ENCODE results near the gene CKS1B. TPM values are rescaled to one million over a fixed set of nuclear protein-coding genes. Genes with fewer than 3 reads are reported as not detected.

The CKS1B gene
- total RNA-seq, 4 donors from 2014 or later = 34.9 to 72.8 (median 55.3) TPM

GRCh38 chr1:155001675-155002463 lies 27.4 kb downstream of the CKS1B start:
- H3K36me3 ChIP-seq = peaks cover 0 to 7% (median 0%) of the 10 kb centered on the region in 3 donors
- H3K4me1 ChIP-seq = peaks cover 43 to 61% (median 53%) of the 10 kb centered on the region in 3 donors
- no peaks in the 10 kb centered on the region for H3K9me3 ChIP-seq
- intact Hi-C loops (cut with DNase I) = no loop called here
- TF ChIP-seq, protein P1, sequence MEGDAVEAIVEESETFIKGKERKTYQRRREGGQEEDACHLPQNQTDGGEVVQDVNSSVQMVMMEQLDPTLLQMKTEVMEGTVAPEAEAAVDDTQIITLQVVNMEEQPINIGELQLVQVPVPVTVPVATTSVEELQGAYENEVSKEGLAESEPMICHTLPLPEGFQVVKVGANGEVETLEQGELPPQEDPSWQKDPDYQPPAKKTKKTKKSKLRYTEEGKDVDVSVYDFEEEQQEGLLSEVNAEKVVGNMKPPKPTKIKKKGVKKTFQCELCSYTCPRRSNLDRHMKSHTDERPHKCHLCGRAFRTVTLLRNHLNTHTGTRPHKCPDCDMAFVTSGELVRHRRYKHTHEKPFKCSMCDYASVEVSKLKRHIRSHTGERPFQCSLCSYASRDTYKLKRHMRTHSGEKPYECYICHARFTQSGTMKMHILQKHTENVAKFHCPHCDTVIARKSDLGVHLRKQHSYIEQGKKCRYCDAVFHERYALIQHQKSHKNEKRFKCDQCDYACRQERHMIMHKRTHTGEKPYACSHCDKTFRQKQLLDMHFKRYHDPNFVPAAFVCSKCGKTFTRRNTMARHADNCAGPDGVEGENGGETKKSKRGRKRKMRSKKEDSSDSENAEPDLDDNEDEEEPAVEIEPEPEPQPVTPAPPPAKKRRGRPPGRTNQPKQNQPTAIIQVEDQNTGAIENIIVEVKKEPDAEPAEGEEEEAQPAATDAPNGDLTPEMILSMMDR (IDR thresholded peaks at IDR 0.05) = peak in 3 of 6 experiments; percentile 14 to 28 (median 16)
- peak in 3 of 4 donors; percentile 3 to 85 (median 48) for TF ChIP-seq POLR2A (IDR thresholded peaks at IDR 0.05)
- peak overlapping the region; percentile 77 to 96 (median 86) for H3K4me3 ChIP-seq
- H3K27me3 ChIP-seq = no peaks in the 10 kb centered on the region
- 0 to 3% methylated on average over 4 to 6 of the region's 38 CpGs for WGBS, 2 donors
- peak overlapping the region; percentile 97 to 99 (median 98) for H3K27ac ChIP-seq
- peak; percentile 96 for DNase-seq

DNA sequence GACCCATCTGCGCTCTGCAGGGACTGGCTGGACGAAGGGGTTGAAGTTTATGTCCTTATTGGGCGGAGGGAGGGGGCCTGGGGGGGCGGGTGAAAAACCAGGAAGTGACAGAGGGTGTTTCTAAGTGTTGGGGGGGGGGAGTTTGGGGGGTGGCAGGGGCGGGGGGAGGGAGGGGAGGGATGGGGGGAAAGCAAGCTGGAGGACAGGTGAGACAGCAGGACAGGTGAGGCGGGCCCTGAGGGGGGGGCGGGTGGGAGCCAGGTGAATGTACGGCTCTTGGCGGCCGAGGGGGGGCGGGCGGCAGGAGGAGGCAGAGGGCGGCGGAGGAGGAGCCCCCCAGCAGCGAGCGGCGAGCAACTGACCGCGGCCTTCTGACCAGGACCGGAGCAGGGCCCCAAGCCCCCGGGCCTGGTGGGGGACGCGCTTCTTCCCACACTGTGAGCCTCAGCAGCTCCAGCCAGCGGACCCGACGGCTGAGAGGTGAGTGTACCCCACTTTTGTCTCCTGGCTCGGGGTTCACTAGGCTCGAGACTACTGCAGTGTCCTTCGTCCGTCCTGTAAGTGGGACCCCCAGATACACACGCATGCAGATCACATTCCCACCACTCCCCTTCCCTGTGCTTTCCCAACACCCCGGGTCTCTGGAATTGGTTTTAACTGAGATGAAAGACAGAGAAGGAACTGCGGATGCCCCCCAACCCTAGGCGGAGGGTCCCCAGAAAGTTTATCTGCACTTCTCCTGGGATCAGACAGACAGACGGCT lies 28.2 kb downstream of the CKS1B start, which contains the start of gene ZBTB7B:
TSS of gene ZBTB7B (plus strand) at position 339 of the 763 bp plus-strand sequence. CDS start 11,859 bp downstream, outside the sequence.
- DNase-seq = no peak
- WGBS, 2 donors = 0% methylated on average over 6 to 11 of the region's 35 CpGs
- Histone ChIP-seq H3K4me3 (peak within 1 kb of the TSS; percentile 77 to 96 (median 86)), H3K4me1 (peaks cover 51 to 69% (median 61%) of the 10 kb centered on the region in 3 donors), H3K27me3 (no peaks in the 10 kb centered on the region), H3K36me3 (peaks cover 0 to 7% (median 0%) of the 10 kb centered on the region in 3 donors), H3K27ac (peak within 1 kb of the TSS; percentile 97 to 99 (median 98)), H3K9me3 (no peaks in the 10 kb centered on the region)
- intact Hi-C loops (cut with DNase I) = no loop called here
- TF ChIP-seq, protein P1 (IDR thresholded peaks at IDR 0.05) = peak in 1 of 6 experiments; percentile 5
- peak in 1 of 4 donors; percentile 36 for TF ChIP-seq POLR2A (IDR thresholded peaks at IDR 0.05)

GRCh38 chr1:155003227-155003765 lies 28.8 kb downstream of the CKS1B start:
- H3K9me3 ChIP-seq = no peaks in the 10 kb centered on the region
- no peak for DNase-seq
- no peaks in the 10 kb centered on the region for H3K27me3 ChIP-seq
- intact Hi-C loops (cut with DNase I) = no loop called here
- peak overlapping the region; percentile 77 to 96 (median 86) for H3K4me3 ChIP-seq
- peaks cover 54 to 69% (median 61%) of the 10 kb centered on the region in 3 donors for H3K4me1 ChIP-seq
- TF ChIP-seq POLR2A (IDR thresholded peaks at IDR 0.05) = no peak
- TF ChIP-seq, protein P1 (IDR thresholded peaks at IDR 0.05) = no peak
- 0 to 1% methylated on average over 14 to 19 of the region's 37 CpGs for WGBS, 2 donors
- H3K36me3 ChIP-seq = peaks cover 0 to 7% (median 0%) of the 10 kb centered on the region in 3 donors
- H3K27ac ChIP-seq = peak overlapping the region; percentile 97 to 99 (median 98)

- WGBS, 2 donors = 5% methylated on average over 3 of the region's 34 CpGs; no CpG with 5 or more reads in 1 of the 2 donors
- no peak for DNase-seq
- H3K27ac ChIP-seq = peak overlapping the region; percentile 97 to 99 (median 98)
- intact Hi-C loops (cut with DNase I) = no loop called here
- H3K4me1 ChIP-seq = peaks cover 52 to 69% (median 57%) of the 10 kb centered on the region in 3 donors
- no peaks in the 10 kb centered on the region for H3K9me3 ChIP-seq
- peak overlapping the region; percentile 77 to 96 (median 86) for H3K4me3 ChIP-seq
- TF ChIP-seq, protein P1 (IDR thresholded peaks at IDR 0.05) = no peak
- peak in 1 of 4 donors; percentile 15 for TF ChIP-seq POLR2A (IDR thresholded peaks at IDR 0.05)
- H3K27me3 ChIP-seq = no peaks in the 10 kb centered on the region
- H3K36me3 ChIP-seq = peaks cover 0 to 7% (median 0%) of the 10 kb centered on the region in 3 donors
Measured at GRCh38 chr1:155003766-155004351, 29.4 kb downstream of the CKS1B start.
